ENCODE data around the gene RBMS2. TPM values are rescaled to one million over a fixed set of nuclear protein-coding genes. Genes with fewer than 3 reads are reported as not detected.

The RBMS2 gene
- total and polyA plus RNA-seq, 7 donors, result 8.4 to 33.0 (median 20.6) TPM

- WGBS, 2 donors, result 87 to 91% methylated on average over 6 of the region's 6 CpGs
Measured at GRCh38 chr12:56477521-56478225, 43.9 kb upstream of the RBMS2 start.

GRCh38 chr12:56479625-56480024 lies 42.0 kb upstream of the RBMS2 start:
- no peak overlapping the region for H3K27ac ChIP-seq
- H3K4me3 ChIP-seq, result no peak overlapping the region
- no peak for TF ChIP-seq POLR2A (IDR thresholded peaks at IDR 0.05)
- TF ChIP-seq EP300 (IDR thresholded peaks at IDR 0.05), result no peak
- TF ChIP-seq POLR2AphosphoS5 (IDR thresholded peaks at IDR 0.05), result no peak
- no peak for TF ChIP-seq CTCF (IDR thresholded peaks at IDR 0.05)
- no peaks in the 10 kb centered on the region for H3K27me3 ChIP-seq
- no peaks in the 10 kb centered on the region for H3K9me3 ChIP-seq
- no peaks in the 10 kb centered on the region for H3K4me1 ChIP-seq
- WGBS, 2 donors, result 94 to 96% methylated on average over 7 of the region's 7 CpGs
- intact Hi-C loops (cut with DNase I), result no loop called here
- DNase-seq, result no peak
- no peaks in the 10 kb centered on the region for H3K36me3 ChIP-seq

More at GRCh38 chr12:56477521-56478225, 43.9 kb upstream of the RBMS2 start:
- no peak for DNase-seq
- Histone ChIP-seq H3K36me3 (no peaks in the 10 kb centered on the region), H3K9me3 (no peaks in the 10 kb centered on the region), H3K4me1 (no peaks in the 10 kb centered on the region), H3K4me3 (no peak overlapping the region), H3K27me3 (no peaks in the 10 kb centered on the region), H3K27ac (no peak overlapping the region)
- intact Hi-C loops (cut with DNase I), result no loop called here
- TF ChIP-seq POLR2A (IDR thresholded peaks at IDR 0.05) (no peak), CTCF (IDR thresholded peaks at IDR 0.05) (no peak), POLR2AphosphoS5 (IDR thresholded peaks at IDR 0.05) (no peak), EP300 (IDR thresholded peaks at IDR 0.05) (no peak)

GRCh38 chr12:56484566-56484965 lies 37.1 kb upstream of the RBMS2 start:
- DNase-seq, result no peak
- intact Hi-C loops (cut with DNase I), result no loop called here
- Histone ChIP-seq H3K4me3 (no peak overlapping the region), H3K27ac (no peak overlapping the region), H3K4me1 (peaks cover 0 to 18% (median 17%) of the 10 kb centered on the region in 4 donors), H3K36me3 (no peaks in the 10 kb centered on the region), H3K27me3 (no peaks in the 10 kb centered on the region), H3K9me3 (no peaks in the 10 kb centered on the region)
- TF ChIP-seq POLR2A (IDR thresholded peaks at IDR 0.05), result no peak
- no peak for TF ChIP-seq CTCF (IDR thresholded peaks at IDR 0.05)
- TF ChIP-seq POLR2AphosphoS5 (IDR thresholded peaks at IDR 0.05), result no peak
- no peak for TF ChIP-seq EP300 (IDR thresholded peaks at IDR 0.05)
- WGBS, 2 donors, result 87 to 92% methylated on average over 1 of the region's 1 CpG

GRCh38 chr12:56486694-56487093 lies 34.9 kb upstream of the RBMS2 start:
- Histone ChIP-seq H3K4me3 (no peak overlapping the region), H3K27me3 (no peaks in the 10 kb centered on the region), H3K36me3 (no peaks in the 10 kb centered on the region), H3K9me3 (no peaks in the 10 kb centered on the region), H3K4me1 (peaks cover 0 to 18% (median 17%) of the 10 kb centered on the region in 4 donors), H3K27ac (no peak overlapping the region)
- intact Hi-C loops (cut with DNase I), result no loop called here
- 81 to 89% methylated on average over 12 of the region's 12 CpGs for WGBS, 2 donors
- TF ChIP-seq POLR2AphosphoS5 (IDR thresholded peaks at IDR 0.05) (no peak), EP300 (IDR thresholded peaks at IDR 0.05) (no peak), CTCF (IDR thresholded peaks at IDR 0.05) (no peak), POLR2A (IDR thresholded peaks at IDR 0.05) (no peak)
- no peak for DNase-seq
